SKM-1 treated with dmso at 0.1 percent for 144 hours (cell line): ENCODE data around the gene SDCCAG8.

Experiments used
- DNase-seq: peaks from one replicate; lab custom pipeline; 2025; ENCODE audit not compliant: unreplicated experiment; lab: John Stamatoyannopoulos, UW

The SDCCAG8 gene

DNA sequence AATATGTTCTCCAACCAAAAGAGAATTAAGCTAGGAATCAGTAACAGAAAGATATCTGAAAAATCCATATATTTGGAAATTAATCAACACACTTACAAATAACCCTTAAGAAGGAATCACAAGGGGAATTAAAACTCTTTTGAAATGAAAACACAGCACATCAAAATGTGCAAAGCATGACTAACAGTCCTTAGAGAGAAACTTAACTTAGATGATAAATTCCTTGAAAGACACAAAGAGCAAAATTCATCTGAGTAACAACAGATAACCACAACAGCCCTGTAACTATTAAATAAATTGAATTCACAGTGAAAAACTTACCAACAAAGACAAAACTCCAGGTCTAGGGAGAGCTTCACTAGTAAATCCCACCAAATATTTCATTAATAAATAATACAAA is 283.8 kb downstream of the SDCCAG8 start:
- DNase-seq: no peak

DNA sequence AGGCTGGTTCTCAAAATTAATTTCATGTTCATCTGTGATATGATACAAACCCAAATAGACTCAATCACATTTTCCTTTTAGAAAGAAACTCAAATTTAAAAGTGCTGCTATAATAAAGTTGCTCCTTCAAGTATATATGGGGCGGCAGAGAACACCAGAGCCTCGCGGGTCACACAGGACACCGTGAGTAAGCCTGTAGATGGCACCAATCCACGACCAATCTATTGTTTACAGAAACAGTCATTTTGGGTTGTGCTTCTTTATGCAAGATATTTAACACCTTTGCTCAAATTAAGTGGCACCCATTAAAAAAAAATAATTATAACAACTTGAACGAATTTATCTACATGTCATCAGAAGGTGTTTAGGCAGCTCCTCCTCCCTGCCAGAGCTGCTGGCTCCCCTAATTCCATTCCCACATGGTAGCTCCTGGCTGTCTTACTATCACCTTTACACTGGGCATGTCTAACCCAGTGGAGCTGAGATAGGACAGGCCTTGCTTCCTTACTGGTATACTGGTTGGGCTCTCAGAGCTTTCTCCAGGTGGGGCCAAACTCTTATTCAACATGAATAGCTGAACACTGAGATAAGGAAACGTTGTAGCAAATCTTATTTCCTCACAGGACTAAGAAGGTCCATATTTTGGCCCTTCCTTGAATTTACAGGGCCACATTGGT is 287.0 kb downstream of the SDCCAG8 start:
- no peak for DNase-seq

DNA sequence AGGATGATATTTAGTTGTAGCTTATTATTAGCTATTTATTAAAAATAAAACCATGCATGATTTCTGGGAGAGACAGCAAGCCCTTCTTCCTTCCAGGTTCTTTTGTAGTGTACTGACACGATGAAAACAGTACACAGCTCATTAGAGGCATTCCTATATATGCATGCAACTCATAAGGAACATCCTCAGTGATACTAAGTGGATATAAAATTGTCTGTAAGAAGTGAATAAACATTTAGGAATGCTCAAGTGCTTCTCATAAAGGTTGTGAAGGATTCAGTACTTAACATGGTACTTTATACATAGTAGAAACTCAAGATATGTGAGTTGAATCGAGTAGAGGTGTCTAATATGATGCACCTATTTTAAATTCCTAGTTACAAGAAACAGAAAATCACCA is 287.7 kb downstream of the SDCCAG8 start:
- DNase-seq: no peak

DNA sequence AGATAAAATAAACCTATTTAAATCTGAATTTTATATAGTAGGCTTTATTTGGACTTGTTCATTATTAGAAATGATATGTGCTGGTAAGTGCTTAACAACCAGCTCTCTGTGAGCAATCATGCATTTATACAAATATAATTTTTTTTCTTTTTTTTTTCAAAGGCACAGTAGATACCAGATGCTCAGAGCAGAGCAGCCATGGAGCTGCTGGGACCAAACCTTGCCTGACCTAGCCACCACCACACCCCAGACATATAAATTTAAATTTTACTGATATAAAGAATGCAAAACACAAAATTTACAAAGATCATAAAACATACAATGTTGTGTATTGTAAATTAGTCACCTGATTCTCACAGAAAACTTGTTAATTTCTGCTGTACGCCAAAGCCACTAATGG is 290.6 kb downstream of the SDCCAG8 start:
- no peak for DNase-seq

DNA sequence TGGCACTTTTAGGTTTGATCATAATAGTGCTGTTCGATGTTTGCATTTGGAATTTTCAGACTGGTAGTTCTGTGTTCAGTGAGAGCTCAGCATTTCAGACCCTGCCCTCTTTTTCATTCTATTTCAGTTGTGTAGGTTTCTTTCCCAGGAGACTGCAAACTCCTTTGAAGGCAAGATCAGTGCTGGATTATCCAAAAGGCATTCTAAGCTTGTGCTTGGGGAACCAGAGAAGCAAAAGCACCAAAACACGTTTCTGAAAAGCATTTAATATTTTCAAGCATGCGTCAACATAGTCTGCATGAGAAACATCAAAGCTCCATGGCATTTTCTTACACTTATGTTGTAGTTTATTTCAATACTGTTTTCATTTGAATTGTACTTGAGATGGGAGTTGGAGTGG is 292.1 kb downstream of the SDCCAG8 start:
- no peak for DNase-seq

DNA sequence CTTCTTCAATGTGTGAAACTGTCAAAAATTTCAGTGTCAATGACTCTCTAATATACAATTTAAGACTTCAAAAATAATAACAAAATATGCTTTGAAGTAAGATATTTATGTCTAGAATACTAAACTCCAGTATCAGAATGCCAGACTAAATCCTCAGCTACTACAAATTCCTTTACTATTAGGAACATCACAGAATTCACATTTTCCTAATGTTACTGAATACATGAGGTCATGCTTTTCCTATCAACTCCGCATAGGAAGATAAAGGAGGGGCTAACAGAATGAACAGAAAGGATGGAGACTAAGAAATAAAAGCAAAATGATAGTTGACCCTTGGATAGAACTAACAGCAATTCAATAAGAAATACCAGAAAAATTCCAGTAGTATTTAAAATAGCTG is 292.7 kb downstream of the SDCCAG8 start:
- no peak for DNase-seq

DNA sequence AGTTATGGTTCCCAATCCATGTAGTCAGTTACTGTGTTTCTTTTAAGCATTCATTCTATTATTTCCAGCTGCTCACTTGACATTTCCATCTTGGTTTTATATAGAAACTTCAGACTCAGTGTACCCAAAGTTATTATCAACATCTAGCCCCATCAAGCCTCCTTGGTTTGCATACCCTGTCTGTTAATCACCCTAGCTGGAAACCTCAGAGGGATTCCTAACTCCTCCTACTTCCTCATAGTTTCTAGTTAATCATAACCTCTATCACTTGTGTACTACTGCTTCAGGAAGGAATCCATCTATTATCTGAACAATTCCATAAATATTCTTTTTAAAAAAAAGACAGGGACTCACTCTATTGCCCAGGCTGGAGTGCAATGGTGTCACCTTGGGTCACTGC is 293.3 kb downstream of the SDCCAG8 start:
- no peak for DNase-seq
